H1 (cell line): ENCODE data around the gene HSFX4. TPM values are rescaled to one million over a fixed set of nuclear protein-coding genes. Genes with fewer than 3 reads are reported as not detected.

Experiments
- polyA plus RNA-seq, 7 experiments: library from polyadenylated mRNA; depleted of rRNA in 3 of 7; stranded (reverse) in 5 of 7; unstranded in 2 of 7; fragments of >200 nt in 5 of 7; fragments of 200-250 nt in 2 of 7; gene quantifications; 1 replicate in 5 of 7; 2 replicates in 1 of 7; 4 replicates in 1 of 7; pipeline versions ENCODE4 v1.2.1 to v1.2.3, GENCODE V29; 2011 to 2013; ENCODE audit warnings: missing spikeins in 2 of 7, mixed read lengths in 2 of 7
- total RNA-seq: library from RNA; stranded (reverse); fragmentation: NEBNext Ultra II Directional; extraction: Animal tissue kit (Norgen Biotek cat#: 25700); gene quantifications from 2 replicates; pipeline ENCODE4 v1.2.1, GENCODE V29; 2021

Gene HSFX4
- total and polyA plus RNA-seq, 2 of the 8 experiments (the other 6 are each of a cell fraction or from before 2014, with no cell fraction given): not detected

Other genes with a start within 250 kb of the HSFX4 start
- not detected in 2 replicates for gene MAGEA11, start 217.5 kb upstream of the HSFX4 start, total RNA-seq
- not detected in 2 replicates for gene MAGEA11, start 217.5 kb upstream of the HSFX4 start, polyA plus RNA-seq (2011; rRNA removed)
- gene HSFX1, start 155.5 kb upstream of the HSFX4 start, total RNA-seq: 0.63 TPM in 2 replicates
- gene HSFX1, start 155.5 kb upstream of the HSFX4 start, polyA plus RNA-seq (2011; rRNA removed): 0.42 and 0.60 TPM in 2 replicates
- not detected in 2 replicates for gene MAGEA9, start 147.6 kb upstream of the HSFX4 start, total RNA-seq
- not detected in 2 replicates for gene MAGEA9, start 147.6 kb upstream of the HSFX4 start, polyA plus RNA-seq (2011; rRNA removed)
- not detected in 2 replicates for gene MAGEA8, start 48.4 kb upstream of the HSFX4 start, total RNA-seq
- not detected in 2 replicates for gene MAGEA8, start 48.4 kb upstream of the HSFX4 start, polyA plus RNA-seq (2011; rRNA removed)
- gene EOLA2, start 8.9 kb downstream of the HSFX4 start, total RNA-seq: 22.5 and 25.5 TPM in 2 replicates
- 19.0 and 25.5 TPM in 2 replicates for gene EOLA2, start 8.9 kb downstream of the HSFX4 start, polyA plus RNA-seq (2011; rRNA removed)